Measurements from ENCODE around the gene RPS27L.
A peak's percentile ranks its signal among the peaks of the same experiment; 100 is the strongest.

Gene RPS27L

GRCh38 chr15:63187589-63188226 is 30.4 kb upstream of the RPS27L start:
- no peak for DNase-seq

- peak; percentile 39 for DNase-seq
Measured at GRCh38 chr15:63186065-63186464, 28.8 kb upstream of the RPS27L start.

- peak; percentile 76 for DNase-seq
Measured at GRCh38 chr15:63185206-63185605, 27.9 kb upstream of the RPS27L start.

GRCh38 chr15:63181648-63182047 is 24.4 kb upstream of the RPS27L start:
- no peak for DNase-seq

GRCh38 chr15:63180746-63181145 is 23.5 kb upstream of the RPS27L start:
- no peak for DNase-seq

- peak; percentile 94 for DNase-seq
Measured at GRCh38 chr15:63178034-63178433, 20.8 kb upstream of the RPS27L start.

- DNase-seq: no peak
Measured at GRCh38 chr15:63176302-63176701, 19.0 kb upstream of the RPS27L start.

- peak; percentile 53 for DNase-seq
Measured at GRCh38 chr15:63172851-63173451, 15.7 kb upstream of the RPS27L start.

GRCh38 chr15:63172376-63172775 is 15.1 kb upstream of the RPS27L start:
- no peak for DNase-seq

- no peak for DNase-seq
Measured at GRCh38 chr15:63169788-63170187, 12.5 kb upstream of the RPS27L start.

GRCh38 chr15:63166219-63166618 is 8.9 kb upstream of the RPS27L start:
- DNase-seq: peak; percentile 38

- no peak for DNase-seq
Measured at GRCh38 chr15:63165166-63165859, 8.0 kb upstream of the RPS27L start.

- peak; percentile 86 for DNase-seq
Measured at GRCh38 chr15:63163217-63163616, 5.9 kb upstream of the RPS27L start.

GRCh38 chr15:63160638-63161037 is 3.4 kb upstream of the RPS27L start:
- DNase-seq: no peak

- peak; percentile 65 for DNase-seq
Measured at GRCh38 chr15:63157891-63158431, 684 bp upstream of the RPS27L start.

- peak; percentile 67 for DNase-seq
Measured at GRCh38 chr15:63156755-63157117, 541 bp downstream of the RPS27L start.

GRCh38 chr15:63156086-63156710 is 1.1 kb downstream of the RPS27L start:
- DNase-seq: no peak

- DNase-seq: peak; percentile 11
Measured at GRCh38 chr15:63155486-63155885, 1.8 kb downstream of the RPS27L start.

GRCh38 chr15:63151665-63152064 is 5.6 kb downstream of the RPS27L start:
- DNase-seq: no peak

GRCh38 chr15:63146684-63147083 is 10.6 kb downstream of the RPS27L start:
- DNase-seq: no peak

GRCh38 chr15:63145426-63145825 is 11.9 kb downstream of the RPS27L start:
- no peak for DNase-seq

- DNase-seq: no peak
Measured at GRCh38 chr15:63140936-63141335, 16.3 kb downstream of the RPS27L start.

- no peak for DNase-seq
Measured at GRCh38 chr15:63136742-63137141, 20.5 kb downstream of the RPS27L start.

- DNase-seq: no peak
Measured at GRCh38 chr15:63135804-63136203, 21.5 kb downstream of the RPS27L start.

Data from NCI-H69 (cell line).